Gastrocnemius medialis (tissue), 4 donors: ENCODE results near the gene GTF3C4. TPM values are rescaled to one million over a fixed set of nuclear protein-coding genes. Genes with fewer than 3 reads are reported as not detected.

Source experiments
- ATAC-seq, 2 donors: fragments of 150-250 bp; one replicate each; pipeline ENCODE4 v1.9.1; 2016
- DNase-seq, 2 donors: peaks; one replicate each; pipeline ENCODE4 v3.0.0-alpha.2; 2019
- H3K27ac ChIP-seq, 4 donors: fragments of 200-600 bp; sonication (generic); 1 replicate in 1 of 4; 2 replicates in 3 of 4; pipeline ENCODE4 v1.5.1; 2016 to 2018; ENCODE audit warnings: mild to moderate bottlenecking in 2 of 4, moderate library complexity in 1 of 4
- H3K27me3 ChIP-seq, 3 donors: fragments of 200-600 bp; sonication (generic) in 2 of 3; 1 replicate in 1 of 3; 2 replicates in 2 of 3; pipeline versions ENCODE4 v1.5.1 to v1.6.0; 2016 to 2019; ENCODE audit warnings: mild to moderate bottlenecking in 1 of 3, moderate library complexity in 1 of 3
- H3K36me3 ChIP-seq, 2 donors: fragments of 200-600 bp; sonication (generic) in 1 of 2; one replicate each; pipeline ENCODE4 v1.5.1; 2017 to 2018
- H3K4me1 ChIP-seq, 2 donors: fragments of 200-600 bp; sonication (generic) in 1 of 2; one replicate each; pipeline ENCODE4 v1.5.1; 2016 to 2017; ENCODE audit warnings: mild to moderate bottlenecking in 2 of 2
- H3K4me3 ChIP-seq, 4 donors: fragments of 200-600 bp; sonication (generic) in 3 of 4; 1 replicate in 1 of 4; 2 replicates in 3 of 4; pipeline ENCODE4 v1.5.1; 2016 to 2019; ENCODE audit warnings: mild to moderate bottlenecking in 2 of 4
- H3K9me3 ChIP-seq, 3 donors: fragments of 200-600 bp; sonication (generic) in 2 of 3; 1 replicate in 1 of 3; 2 replicates in 2 of 3; pipeline ENCODE4 v1.5.1; 2016 to 2019
- POLR2A ChIP-seq, 2 donors: fragments of 450-650 bp; IDR thresholded peaks; one replicate each; pipeline ENCODE4 v1.6.1; 2017; ENCODE audit warnings: antibody characterized with exemption in 2 of 2, mild to moderate bottlenecking in 2 of 2, moderate library complexity in 2 of 2
- in situ Hi-C, 4 donors: fragments of 200-750 bp; cut with MboI; loops; one replicate each; pipeline versions ENCODE4 v1.15.0 to v1.8.0; 2017; ENCODE audit warnings: low sequenced_read_pairs in 4 of 4
- intact Hi-C: fragments of 100-400 bp; cut with DNase I; formaldehyde crosslinking; loops from one replicate; pipeline ENCODE4 v1.15.1; 2023; ENCODE audit warnings: low total_unique reads
- total RNA-seq, 4 donors: library from RNA; depleted of rRNA; stranded (reverse); fragments of >200 nt; gene quantifications; one replicate each; pipeline versions ENCODE4 v1.1.0 to v1.2.3, GENCODE V29; 2016
- TF ChIP-seq, protein P1 (sequence below), 5 experiments: fragments of 450-650 bp in 3 of 5; fragments of 200-600 bp in 2 of 5; sonication (generic) in 2 of 5; IDR thresholded peaks in 4 of 5; conservative IDR thresholded peaks in 1 of 5; 1 replicate in 4 of 5; 2 replicates in 1 of 5; pipeline ENCODE4 v1.5.1; 2016 to 2019; ENCODE audit warnings: antibody characterized with exemption in 5 of 5, mild to moderate bottlenecking in 3 of 5, moderate library complexity in 3 of 5

GTF3C4 gene
- total RNA-seq, 4 donors from 2014 or later = 9.2 to 11.7 (median 10.8) TPM

- intact Hi-C loops = no loop called here
- Histone ChIP-seq H3K4me1 (peaks cover 11 to 15% of the 10 kb centered on the region in 2 donors), H3K27me3 (no peaks in the 10 kb centered on the region), H3K4me3 (no peak overlapping the region), H3K27ac (no peak overlapping the region), H3K9me3 (no peaks in the 10 kb centered on the region), H3K36me3 (peaks cover 0 to 27% of the 10 kb centered on the region in 2 donors)
- no peak for TF ChIP-seq POLR2A (IDR thresholded peaks at IDR 0.05)
- TF ChIP-seq, protein P1, sequence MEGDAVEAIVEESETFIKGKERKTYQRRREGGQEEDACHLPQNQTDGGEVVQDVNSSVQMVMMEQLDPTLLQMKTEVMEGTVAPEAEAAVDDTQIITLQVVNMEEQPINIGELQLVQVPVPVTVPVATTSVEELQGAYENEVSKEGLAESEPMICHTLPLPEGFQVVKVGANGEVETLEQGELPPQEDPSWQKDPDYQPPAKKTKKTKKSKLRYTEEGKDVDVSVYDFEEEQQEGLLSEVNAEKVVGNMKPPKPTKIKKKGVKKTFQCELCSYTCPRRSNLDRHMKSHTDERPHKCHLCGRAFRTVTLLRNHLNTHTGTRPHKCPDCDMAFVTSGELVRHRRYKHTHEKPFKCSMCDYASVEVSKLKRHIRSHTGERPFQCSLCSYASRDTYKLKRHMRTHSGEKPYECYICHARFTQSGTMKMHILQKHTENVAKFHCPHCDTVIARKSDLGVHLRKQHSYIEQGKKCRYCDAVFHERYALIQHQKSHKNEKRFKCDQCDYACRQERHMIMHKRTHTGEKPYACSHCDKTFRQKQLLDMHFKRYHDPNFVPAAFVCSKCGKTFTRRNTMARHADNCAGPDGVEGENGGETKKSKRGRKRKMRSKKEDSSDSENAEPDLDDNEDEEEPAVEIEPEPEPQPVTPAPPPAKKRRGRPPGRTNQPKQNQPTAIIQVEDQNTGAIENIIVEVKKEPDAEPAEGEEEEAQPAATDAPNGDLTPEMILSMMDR (IDR thresholded peaks at IDR 0.05 in 4 of 5, conservative IDR thresholded peaks at IDR 0.05 in 1 of 5) = no peak
- ATAC-seq (no peak), DNase-seq (no peak)
- in situ Hi-C loops = no loop called here
Measured at GRCh38 chr9:132677976-132678375, 7.7 kb downstream of the GTF3C4 start.

DNA sequence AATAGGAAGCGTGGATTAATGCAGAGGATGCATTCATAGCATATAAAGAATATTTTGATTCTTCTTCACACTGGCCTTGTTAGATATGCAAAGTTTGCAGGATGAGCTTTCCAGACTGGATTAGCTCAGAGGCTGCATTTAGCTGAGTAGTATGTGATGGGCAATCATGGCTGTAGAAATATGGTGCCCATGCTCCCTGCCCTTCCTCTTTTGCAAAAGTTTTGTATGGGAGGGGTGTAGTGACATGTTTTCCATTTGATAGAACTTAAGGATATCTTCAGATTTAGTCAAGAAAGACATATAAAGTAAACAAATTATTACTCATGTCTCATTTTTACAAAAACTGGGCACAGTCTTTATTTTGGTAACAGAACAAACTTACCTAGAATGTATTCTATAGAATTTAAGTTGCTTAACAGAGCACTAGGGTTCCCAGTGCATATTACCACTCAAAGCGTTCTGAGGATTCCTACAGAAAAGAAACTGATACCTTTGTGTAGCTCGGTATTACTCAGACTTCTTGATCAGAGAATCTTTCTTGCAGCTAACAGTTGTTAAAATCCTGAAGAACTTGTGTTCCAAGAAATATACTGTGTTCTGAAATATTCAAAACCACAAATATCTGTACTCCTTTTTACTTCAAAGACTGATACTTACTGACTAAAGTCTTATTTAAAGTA, 9.8 kb downstream of the GTF3C4 start:
- Histone ChIP-seq H3K36me3 (peaks cover 0 to 40% of the 10 kb centered on the region in 2 donors), H3K27ac (no peak overlapping the region), H3K4me1 (peaks cover 5 to 6% of the 10 kb centered on the region in 2 donors), H3K27me3 (no peaks in the 10 kb centered on the region), H3K9me3 (no peaks in the 10 kb centered on the region), H3K4me3 (no peak overlapping the region)
- no peak for ATAC-seq
- in situ Hi-C loops = no loop called here
- DNase-seq = no peak
- TF ChIP-seq, protein P1 (IDR thresholded peaks at IDR 0.05 in 4 of 5, conservative IDR thresholded peaks at IDR 0.05 in 1 of 5) = no peak
- TF ChIP-seq POLR2A (IDR thresholded peaks at IDR 0.05) = no peak
- intact Hi-C loops = no loop called here

GRCh38 chr9:132681561-132681960, 11.3 kb downstream of the GTF3C4 start:
- H3K27ac ChIP-seq = no peak overlapping the region
- in situ Hi-C loops (no loop called here), intact Hi-C loops (no loop called here)
- peaks cover 0 to 48% of the 10 kb centered on the region in 2 donors for H3K36me3 ChIP-seq
- no peaks in the 10 kb centered on the region for H3K27me3 ChIP-seq
- H3K4me1 ChIP-seq = no peaks in the 10 kb centered on the region
- ATAC-seq = no peak
- DNase-seq = no peak
- H3K4me3 ChIP-seq = no peak overlapping the region
- H3K9me3 ChIP-seq = no peaks in the 10 kb centered on the region
- TF ChIP-seq, protein P1 (IDR thresholded peaks at IDR 0.05 in 4 of 5, conservative IDR thresholded peaks at IDR 0.05 in 1 of 5) = no peak
- no peak for TF ChIP-seq POLR2A (IDR thresholded peaks at IDR 0.05)

- ATAC-seq (no peak), DNase-seq (no peak)
- H3K4me3 ChIP-seq = no peak overlapping the region
- no peaks in the 10 kb centered on the region for H3K4me1 ChIP-seq
- H3K27ac ChIP-seq = no peak overlapping the region
- TF ChIP-seq POLR2A (IDR thresholded peaks at IDR 0.05) = no peak
- TF ChIP-seq, protein P1 (IDR thresholded peaks at IDR 0.05 in 4 of 5, conservative IDR thresholded peaks at IDR 0.05 in 1 of 5) = no peak
- intact Hi-C loops = no loop called here
- H3K9me3 ChIP-seq = no peaks in the 10 kb centered on the region
- in situ Hi-C loops = no loop called here
- no peaks in the 10 kb centered on the region for H3K27me3 ChIP-seq
- H3K36me3 ChIP-seq = peaks cover 0 to 57% of the 10 kb centered on the region in 2 donors
Measured at GRCh38 chr9:132683873-132684272, 13.6 kb downstream of the GTF3C4 start.

GRCh38 chr9:132690696-132691095, 20.4 kb downstream of the GTF3C4 start:
- TF ChIP-seq, protein P1 (IDR thresholded peaks at IDR 0.05 in 4 of 5, conservative IDR thresholded peaks at IDR 0.05 in 1 of 5) = no peak
- TF ChIP-seq POLR2A (IDR thresholded peaks at IDR 0.05) = no peak
- H3K4me3 ChIP-seq = no peak overlapping the region
- H3K4me1 ChIP-seq = no peaks in the 10 kb centered on the region
- H3K36me3 ChIP-seq = peaks cover 0 to 45% of the 10 kb centered on the region in 2 donors
- intact Hi-C loops (no loop called here), in situ Hi-C loops (no loop called here)
- ATAC-seq = no peak
- no peaks in the 10 kb centered on the region for H3K27me3 ChIP-seq
- DNase-seq = no peak
- H3K27ac ChIP-seq = no peak overlapping the region
- no peaks in the 10 kb centered on the region for H3K9me3 ChIP-seq
